Activated CD8-positive, alpha-beta memory T cell treated with anti-CD3 and anti-CD28 coated beads for 24 hours (primary cell): ENCODE results near the gene RAD23B.

Source experiments
- DNase-seq: peaks from one replicate; pipeline ENCODE4 v3.0.0-alpha.2; 2020

Gene RAD23B

DNA sequence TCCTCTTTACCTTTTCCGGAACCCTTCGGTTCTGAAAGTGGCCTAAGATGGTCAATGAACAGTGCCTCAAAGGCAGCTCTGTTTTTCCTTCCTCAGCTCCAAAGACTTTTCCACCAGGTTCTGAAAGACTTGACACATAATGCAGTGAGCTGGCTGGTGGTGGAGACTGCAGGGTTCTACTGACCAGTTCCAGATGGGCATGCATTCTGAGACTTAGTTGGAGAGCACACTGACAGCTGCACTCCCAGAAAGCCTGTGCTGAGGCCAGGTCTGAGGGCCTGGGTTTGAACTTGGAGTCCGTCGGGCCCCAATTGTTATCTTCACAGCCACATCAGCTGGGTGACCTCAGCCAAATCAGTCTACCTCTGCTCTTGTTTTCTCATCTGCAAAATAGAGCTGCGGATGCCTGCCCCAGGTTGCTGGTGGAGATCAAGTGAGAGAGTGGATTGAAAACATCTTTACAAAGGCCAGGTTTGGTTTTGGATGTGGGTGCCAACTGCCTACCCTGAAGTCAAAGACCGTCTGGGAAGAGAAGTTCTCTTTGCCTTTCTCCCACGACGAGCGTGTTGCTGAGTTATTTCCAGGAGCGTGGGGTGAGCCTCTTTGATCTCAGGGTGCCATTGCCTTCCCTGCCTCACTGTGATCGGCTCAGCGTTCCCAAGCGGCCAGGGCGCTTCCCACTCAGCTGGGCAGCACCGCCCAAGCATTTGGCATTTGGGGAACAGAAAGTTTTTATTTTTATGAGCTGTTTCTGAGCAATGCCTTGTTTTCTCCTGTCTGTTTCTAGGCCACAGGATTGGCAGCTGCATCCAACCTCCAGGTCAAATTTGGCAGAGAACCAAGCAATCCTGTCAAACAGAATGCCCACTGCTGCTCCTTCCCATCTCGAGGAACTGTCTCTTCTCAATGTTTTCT is 54.9 kb downstream of the RAD23B start:
- no peak for DNase-seq

DNA sequence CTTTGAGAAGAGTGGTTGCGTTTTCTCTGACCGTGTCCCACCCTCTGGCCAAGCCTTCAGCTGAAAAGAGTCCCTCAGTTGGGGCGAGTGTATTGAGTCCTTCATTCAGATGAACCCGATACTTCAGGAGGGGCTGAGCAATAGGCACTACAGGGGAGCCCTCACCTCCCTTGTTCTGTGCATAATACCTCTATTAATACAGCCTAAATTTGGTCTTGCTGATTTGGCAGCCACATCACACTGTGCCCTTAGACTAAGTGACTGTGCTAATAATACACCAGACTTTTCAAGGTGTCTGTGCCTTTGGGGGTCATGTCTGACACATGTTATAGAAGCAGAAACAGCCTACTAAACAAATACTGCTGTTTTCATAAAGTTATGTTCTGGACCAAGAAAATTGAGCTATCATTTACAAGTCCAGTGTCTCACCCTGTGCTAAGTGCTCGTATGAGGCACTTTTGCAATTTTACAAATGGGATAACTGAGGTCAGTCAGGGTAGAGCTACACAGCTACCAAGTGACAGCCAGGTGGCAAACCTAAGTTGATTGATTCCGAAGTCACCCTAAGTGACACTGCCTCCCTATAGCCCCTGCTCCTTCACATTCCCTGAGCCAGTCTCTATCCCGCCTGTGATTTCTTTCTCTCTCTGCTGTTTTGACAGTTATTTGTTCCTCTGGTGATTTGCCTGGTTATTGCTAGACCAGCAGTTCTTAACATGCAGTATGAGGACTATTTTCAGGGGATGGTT is 56.0 kb downstream of the RAD23B start:
- no peak for DNase-seq

DNA sequence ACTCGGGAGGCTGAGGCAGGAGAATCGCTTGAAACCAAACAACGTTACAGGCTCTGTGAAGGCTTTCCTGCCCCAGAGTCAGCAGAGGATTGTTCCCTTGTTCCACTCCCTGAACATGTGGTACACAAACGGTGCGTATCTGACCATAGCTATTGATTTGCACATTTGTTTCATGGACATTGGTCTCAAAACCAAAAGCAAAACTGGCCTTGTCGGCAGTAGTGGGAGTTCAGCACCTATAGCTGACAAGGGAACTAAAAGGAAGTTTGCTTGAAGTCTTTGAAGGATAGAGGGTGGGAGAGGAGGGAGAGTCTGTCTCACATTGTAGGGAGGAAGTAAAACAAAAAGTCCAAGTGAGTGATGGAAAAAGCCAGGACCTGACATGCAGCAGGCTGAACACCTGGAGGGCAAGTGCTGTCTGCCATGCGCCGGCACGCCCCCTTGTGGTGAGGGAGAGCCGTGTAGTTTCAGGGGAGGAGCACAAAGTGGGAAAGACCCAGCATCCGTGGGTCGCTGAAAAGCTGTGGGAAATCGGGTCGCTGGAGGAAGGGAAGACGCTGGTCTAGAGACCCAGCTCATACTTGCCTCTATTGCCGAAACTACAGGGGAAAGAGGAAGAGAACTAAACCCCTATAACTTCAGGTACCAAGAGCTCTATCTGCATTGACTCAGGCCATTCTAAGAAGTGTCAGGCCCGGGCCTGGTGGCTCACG is 58.0 kb downstream of the RAD23B start:
- DNase-seq: peak; percentile 92

DNA sequence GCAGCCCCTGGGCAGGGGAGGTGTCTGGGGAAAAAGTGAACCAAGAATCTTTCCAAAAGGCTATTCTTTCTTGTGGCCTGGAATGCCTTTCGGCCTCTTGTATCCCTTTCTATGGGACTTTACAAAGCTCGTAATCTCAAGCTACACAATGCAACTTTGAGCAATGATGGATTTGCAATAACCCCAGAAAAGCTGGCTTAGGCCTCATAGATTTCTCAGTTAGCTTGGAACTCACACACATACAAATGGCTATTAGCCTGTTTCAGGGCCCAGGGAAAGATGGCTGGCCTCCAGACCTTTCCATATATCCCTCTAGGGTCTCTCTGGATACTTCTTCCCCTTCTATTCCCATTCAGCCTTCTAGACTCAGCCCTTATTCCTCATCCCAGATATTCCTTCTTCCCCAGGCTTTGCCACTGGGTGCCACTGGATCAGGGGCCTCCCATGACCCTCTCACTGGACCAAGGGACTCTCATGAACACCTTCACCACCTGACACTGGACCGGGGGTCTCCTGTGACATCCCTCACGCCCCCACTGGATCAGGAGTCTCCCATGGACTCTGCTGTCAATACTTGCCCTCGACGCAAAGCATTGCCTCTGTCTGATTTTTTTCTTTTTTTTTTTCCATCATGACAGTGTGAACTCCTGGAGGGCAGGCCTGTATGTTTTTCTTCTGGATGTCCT is 59.5 kb downstream of the RAD23B start:
- no peak for DNase-seq

DNA sequence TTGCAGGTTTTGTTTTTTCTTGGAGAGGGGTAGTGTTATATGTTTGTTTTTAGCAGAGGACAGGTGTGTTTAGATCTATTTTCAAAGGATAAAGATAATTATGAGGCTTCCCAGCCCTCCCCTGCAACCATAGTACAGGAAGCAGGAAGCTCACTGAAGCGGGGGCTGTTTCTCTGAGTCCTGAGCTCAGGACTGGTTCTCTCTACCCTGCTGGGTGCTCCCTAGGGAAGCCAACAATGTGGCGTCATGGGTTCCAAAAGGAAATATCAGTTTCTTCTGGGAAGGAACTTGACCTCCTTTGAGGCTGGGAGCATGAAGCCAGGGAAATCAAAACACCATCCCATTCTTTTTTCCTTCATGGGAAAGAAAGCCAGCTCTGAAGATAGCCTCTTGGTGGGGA is 62.2 kb downstream of the RAD23B start:
- DNase-seq: peak; percentile 9

DNA sequence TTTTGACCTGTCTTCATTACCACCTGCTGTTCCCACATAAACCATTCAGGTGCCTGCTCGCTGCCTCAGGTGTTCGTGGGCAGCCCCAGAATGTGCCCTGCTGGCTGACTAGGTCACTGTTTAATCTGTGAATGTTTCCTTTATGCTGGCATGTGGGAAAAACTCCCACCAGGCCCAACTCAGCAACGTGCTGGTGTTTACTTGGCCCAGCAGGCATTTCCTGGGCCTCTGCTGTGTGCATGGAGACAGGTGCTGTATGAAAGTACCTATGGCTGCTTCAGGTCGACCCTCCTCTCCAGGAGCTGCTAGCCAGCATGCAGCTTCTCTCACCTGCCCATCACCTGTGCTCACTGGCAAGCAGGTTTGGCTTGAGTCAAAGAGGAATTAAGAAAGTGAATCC is 65.8 kb downstream of the RAD23B start:
- DNase-seq: peak; percentile 21

DNA sequence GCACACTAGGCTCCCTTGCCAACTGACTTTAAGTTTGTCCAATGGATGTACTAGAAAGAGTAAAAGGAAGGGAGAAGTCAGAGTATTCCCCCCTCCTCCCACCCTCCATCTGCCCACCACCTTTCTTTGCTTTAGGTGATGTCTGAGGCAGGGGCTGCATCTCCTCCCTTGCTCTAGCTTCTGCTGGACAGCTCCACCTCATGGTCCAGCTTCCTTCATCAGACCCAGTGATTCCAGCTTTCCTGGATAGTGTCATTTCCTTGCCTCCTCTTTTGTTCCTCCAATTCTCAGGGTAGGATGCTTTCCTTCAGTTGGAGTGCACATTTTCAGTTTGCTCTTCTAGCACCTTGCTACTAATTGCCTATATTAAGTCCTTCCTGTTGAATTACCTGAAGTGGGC is 67.4 kb downstream of the RAD23B start:
- peak; percentile 7 for DNase-seq

DNA sequence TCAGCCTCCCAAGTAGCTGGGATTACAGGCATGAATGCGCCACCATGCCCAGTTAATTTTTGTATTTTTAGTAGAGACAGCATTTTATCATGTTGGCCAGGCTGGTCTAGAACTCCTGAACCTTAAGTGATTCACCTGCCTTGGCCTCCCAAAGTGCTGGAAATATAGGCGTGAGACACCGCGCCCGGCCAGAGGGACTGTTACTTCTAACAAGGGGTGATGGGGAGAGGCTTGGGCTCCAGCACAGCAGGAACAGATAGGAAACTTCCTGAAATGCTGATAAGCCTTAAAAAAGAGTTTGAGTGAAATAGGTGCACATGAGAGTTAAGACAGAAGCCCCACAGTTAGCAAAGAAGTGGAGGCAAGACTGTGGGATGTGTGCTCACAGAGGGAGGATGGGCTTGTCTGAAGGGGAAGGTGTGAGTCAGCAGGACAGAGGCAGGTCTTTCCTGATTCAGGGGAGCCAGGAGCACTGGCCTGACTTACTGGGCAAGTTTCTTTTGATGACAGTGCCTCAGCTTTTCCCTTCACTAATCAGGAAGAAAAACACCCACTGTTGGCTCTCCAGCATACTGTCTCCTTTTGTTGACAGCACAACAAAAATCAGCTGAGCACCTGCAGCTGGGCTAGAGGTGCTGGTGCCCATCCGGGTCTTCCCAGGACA is 68.4 kb downstream of the RAD23B start:
- peak; percentile 26 for DNase-seq

DNA sequence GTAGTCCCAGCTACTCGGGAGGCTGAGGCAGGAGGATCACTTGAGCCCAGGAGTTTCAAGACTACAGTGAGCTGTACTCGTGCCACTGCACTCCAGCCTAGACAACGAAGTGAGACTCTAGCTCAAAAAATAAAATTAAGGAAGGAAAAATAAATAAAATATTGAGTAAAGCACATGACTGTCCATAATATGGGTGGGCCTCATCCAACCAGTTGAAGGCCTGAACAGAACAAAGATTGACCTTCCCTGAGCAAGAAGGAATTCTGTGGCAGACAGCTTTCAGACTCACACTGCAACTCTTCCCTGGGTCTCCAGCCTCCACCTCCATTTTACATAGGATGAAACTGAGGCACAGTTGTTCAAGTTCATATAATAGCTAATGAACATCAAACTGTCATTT is 72.3 kb downstream of the RAD23B start:
- no peak for DNase-seq

DNA sequence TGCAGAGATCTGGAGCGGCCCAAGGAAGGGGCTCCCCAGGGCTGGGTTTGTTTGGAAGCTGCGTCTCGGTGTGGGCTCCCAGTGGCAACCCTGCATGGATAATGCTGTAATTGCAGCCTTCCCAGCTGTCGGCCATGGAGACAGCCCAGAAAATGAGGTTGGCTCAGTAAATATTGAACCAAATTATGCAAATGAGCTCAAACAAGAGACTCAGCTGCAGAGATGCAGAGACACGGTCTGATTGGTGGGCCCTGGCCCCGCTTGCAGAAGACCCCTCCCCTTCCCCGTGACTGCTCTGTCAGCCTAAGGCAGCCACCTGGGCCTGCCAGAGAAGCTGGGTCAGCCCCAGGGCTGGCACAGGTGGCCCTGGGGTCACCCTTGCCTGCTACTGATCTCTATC is 75.9 kb downstream of the RAD23B start:
- DNase-seq: peak; percentile 32

DNA sequence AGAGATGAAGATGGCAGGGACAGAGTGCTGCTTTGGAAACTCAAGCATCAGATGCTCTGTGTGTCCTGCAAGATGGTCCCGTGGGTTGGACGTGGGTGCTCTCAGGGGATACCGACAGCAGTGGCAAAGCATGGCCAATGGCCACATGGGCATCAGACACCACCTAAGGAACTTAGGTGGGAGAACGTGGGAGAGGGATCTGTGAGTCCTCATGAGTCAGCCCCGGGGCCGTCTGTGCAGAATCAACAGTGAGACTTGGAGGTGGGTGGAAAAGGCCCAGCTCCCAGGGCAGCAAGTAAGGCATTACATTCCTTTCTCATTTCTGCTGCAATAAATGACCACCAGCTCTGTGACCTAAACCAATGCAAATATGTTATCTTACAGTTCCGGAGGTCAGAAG is 77.0 kb downstream of the RAD23B start:
- no peak for DNase-seq

DNA sequence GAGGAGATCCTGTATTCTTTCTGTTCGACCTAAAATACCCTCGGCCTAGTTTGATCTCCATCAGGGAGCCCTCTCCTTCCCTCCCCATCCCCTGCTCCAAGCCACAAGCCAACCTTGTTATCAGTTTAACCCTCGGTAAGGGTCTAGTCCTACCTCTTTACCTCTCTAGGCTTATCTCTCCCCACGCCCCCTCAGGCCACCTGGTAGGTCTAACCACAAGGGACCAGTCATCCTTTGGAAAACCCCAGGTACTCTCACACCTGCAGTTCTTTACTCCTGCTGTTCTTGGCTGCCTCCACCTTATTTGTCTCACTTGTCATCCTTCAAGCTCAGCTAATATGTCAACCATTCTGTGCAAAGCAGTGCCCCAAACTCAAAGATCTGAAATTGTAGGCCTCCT is 78.7 kb downstream of the RAD23B start:
- DNase-seq: no peak

DNA sequence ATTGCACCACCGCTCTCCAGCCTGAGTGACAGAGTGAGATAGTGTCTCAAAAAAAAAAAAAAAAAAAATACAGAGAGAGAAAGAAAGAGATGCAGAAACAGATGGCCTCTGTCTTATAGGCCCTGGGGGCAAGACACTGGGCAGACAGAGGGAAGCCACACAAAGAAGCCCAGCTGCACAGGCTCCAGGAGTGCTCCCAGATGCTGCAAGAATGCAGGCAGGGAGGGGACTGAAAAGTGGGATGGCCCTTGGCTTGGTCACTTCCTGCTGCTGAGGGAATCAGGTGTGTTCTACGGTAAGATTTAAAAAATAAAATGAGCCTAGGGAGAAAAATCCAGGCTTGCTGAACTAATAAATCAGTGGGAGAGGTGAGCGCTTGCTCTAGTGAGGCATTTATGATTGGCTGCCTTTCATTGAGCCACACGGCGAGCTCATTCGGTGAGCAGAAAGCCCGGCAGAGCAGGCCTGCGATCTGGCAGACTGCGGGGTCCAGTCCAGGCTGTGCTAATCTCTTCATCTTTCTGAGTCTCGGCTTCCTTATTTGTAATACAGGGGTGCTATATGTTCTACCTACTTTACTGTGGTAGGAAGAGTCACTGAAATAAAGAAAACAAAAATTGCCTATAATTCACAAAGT is 80.6 kb downstream of the RAD23B start:
- no peak for DNase-seq

DNA sequence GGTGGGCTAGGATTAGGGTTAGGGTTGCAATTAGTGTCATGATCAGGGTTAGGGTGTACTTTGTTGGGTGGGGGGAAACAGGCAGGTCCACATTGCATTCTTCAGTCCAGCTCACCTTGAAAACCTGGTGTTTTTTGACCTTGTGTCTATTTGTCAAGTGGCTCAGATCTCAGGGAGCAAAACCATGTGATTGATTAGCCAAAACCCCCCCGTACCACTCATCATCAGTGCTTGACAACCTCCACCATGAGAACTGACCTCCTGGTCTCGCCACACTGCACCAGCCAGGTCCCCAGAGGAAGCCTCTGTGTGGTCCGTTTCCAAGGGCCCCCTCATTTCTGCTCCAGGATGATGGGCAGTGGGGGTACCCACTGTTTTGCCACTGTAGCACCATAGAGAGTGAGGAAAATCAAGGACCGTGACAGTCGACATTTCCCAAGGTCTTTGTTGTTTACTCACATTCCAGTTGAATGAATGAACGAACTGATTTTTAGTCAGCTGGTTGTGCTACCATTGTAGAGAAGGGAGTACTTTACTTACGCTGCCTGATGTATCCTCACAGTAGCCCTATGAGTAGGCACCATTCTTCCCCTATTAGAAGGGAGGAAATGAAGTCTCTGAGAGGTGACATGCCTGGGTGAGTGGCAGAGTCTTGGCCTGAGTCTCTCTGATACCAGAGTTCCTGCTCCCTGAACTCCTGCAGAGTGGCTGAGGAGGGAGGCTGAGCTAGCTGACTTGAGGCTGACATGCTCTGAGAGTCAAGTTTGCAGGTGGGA is 84.8 kb downstream of the RAD23B start:
- DNase-seq: no peak

DNA sequence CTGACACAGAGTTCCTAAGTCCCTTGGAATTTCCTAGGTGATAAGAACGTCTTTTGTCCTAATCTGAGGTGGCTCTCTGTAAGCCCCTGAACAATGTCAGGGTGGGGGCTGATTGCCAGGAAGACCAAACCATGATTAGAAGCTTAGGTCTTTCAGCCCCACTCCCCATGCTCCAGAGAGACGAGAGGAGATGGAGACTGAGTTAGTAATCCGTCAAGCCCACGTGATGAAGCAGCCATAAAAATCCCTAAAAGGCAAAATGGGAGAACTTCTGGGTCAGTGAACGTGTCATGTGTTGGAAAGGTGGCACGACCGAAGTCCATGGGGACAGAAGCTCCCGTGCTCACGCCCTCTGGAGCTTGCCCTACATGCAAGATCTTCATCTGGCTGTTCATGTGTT is 85.6 kb downstream of the RAD23B start:
- no peak for DNase-seq

DNA sequence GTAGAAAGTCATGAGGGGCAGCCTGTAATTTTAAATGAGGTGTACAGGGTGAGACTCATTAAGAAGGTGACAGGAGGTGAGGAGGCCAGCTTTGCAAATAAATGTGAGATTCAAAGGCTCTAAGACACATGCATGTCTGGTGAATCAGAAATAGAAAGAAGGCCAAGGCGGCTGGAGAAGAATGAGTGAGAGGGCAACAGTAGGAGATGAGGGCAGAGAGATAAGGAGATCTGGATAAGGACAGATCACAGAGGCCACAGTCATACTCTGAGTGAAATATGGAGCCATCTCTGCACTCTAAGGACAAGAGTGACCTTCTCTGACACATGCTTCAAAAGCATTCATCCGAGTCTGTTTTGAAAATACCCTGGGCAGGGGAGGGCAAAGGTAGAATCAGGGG is 90.7 kb downstream of the RAD23B start:
- no peak for DNase-seq

DNA sequence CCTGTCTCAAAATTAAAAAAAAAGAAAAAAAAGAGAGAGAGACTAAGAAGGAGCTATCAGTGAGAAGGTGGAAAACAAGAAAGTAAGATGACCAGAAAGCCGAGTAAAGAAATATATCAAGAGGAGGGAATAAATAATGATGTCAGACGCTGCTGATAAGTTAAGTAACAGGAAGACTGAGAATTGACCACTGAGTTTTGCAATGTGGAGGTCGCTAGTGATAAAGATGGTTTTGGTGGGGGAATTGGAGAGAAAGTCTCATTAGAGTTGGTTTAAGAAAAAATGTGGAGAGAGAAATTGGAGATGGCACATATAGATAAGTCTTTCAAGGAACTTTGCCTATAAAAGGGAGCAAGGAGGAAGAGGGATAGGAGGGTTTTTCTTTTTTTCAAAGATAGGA is 91.9 kb downstream of the RAD23B start:
- no peak for DNase-seq

DNA sequence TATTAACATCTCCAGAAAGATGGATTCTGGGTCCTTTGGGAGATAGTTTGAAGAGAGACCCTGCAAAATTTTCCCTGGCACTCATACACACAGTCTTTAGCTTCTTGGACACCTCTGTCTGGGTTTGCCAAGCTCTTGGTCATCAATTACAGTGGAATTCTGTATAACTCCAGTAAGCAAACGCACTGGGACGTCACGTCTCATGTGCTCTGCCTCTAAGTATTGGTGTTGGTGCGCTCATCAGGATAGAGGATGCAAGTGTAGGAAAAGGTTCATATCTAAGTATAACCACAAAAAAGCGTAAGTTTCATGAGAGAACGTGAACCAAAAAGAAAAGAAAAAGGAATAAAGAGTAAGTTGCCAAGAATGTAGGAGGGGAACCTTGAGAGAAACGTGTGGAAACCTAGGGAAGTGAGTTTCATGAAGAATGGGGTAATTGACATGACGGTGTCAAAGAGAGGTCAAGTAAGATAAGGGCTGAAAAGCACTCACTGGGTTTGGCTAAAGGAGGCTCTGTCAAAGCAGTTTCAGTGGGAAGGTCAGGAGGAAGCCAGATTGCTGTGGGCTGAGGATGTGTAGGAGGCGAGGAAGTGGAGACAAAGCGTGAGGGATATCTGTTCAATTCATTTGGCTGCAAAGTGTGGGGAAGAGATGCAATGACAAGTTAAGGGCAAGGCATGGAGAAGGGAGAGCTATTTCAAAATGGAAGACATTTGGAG is 92.7 kb downstream of the RAD23B start:
- no peak for DNase-seq

DNA sequence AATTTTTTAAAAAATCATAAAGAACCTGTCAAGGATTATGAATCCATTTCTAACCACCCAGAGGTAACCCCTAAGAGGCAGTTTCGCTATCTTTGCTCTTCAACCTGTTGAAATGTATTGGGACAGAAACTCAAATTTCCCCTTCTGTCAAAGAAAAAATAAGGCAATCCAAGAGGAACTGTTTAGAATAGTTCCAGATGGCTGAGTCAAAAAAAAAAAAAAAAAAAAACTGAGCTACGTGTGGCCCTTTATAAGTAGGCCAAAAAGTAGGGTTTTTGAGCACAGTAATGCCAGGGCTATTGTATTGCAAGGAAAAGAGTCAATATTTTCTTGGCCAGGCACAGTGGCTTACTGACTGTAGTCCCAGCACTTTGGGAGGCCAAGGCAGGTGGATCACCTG is 94.9 kb downstream of the RAD23B start:
- no peak for DNase-seq
